ENCODE data around the gene MAP3K14.
A peak's percentile ranks its signal among the peaks of the same experiment; 100 is the strongest.

Gene MAP3K14

DNA sequence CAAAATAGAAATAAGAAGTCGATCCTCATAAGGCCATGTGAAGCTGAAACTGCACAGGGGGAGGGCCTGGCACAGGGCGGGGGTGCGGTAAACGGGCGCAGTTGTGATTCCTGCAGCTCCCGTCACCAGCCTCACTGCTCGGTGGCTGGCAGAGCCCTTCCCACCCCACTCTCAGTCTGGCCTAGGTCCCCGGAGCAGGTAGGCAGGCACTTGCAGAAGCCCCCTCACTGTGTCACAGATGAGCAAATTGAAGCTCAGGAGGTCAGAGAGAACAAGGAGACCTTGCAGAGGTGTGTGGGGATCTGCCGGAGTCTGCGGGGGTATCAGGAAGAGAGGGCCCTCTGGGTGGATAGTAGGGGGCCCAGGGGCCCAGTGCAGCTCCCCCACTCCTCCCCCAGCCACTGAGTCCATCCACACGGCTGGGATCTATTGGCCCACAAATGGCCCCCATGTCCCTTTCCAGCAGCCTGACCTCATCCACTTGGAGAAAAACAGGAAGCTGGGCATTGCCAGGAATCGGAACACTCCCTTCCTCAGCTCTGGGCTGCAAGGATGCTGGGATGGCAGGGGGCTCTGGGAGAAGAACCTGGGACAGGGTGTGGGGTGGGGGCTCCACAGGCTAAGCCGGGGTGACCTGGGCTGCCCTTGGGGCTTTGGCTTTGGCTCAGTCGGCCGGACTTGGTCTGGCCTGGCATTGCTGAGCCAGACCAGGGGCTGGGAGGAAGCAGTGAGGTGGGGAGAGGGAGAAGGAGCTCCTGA lies 21.4 kb upstream of the MAP3K14 start:
- DNase-seq = no peak

DNA sequence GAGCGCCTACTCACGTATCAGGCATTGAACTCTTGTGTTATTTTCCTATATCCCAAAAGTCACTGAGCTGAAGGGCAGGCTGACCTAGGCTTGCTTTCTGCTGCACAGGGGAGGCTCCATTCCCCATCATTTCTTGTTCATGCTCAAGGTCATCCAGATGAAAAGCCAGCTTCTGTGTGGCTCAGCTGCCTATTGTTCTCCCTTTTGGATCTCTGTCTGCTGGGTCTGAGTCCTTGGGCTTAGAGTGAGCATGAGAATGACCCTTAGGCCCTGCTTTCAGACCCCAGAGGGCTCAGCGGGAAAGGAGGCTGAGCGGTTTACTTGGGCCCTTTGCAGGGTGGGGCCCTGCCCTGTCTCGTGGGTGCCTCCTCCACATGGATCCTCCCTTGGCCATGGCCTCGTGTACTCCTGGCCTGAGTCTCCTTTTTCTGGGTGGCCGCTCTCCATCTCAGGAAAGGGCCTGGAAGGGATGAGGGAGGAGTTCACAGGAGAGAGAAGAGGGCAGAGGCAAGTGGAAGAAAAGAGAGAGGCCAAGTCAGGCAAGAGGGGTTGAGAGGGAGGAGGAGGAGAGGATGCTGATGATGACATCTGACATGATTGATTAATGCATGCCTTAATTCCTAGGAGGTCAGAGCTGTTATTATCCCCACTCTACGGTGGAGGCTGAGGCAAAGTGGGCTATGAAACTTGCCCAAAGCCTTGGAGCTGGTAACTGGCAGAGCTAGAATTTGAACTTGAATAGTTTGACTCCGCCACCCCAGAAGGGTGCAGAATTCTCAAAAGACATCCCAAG lies 19.8 kb upstream of the MAP3K14 start:
- DNase-seq = no peak

DNA sequence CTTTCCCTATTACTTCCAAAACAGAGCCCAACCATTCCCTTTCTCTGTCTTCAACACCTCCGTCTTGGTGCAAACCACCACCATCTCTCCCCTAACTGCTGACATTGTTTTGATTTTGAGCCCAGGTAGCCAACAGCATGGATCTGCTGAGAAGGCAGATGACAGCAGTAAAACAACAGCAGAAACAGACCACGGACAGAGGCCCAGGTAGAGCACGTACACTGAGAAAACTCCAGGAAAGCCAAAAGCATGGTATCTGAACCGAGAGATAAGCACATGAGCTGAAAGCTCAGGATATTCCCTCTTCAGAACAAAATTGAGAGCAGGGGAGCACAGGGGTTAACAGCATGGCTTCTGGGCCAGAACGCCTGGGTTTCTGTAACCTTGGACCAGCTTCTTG lies 18.9 kb upstream of the MAP3K14 start:
- DNase-seq = no peak

DNA sequence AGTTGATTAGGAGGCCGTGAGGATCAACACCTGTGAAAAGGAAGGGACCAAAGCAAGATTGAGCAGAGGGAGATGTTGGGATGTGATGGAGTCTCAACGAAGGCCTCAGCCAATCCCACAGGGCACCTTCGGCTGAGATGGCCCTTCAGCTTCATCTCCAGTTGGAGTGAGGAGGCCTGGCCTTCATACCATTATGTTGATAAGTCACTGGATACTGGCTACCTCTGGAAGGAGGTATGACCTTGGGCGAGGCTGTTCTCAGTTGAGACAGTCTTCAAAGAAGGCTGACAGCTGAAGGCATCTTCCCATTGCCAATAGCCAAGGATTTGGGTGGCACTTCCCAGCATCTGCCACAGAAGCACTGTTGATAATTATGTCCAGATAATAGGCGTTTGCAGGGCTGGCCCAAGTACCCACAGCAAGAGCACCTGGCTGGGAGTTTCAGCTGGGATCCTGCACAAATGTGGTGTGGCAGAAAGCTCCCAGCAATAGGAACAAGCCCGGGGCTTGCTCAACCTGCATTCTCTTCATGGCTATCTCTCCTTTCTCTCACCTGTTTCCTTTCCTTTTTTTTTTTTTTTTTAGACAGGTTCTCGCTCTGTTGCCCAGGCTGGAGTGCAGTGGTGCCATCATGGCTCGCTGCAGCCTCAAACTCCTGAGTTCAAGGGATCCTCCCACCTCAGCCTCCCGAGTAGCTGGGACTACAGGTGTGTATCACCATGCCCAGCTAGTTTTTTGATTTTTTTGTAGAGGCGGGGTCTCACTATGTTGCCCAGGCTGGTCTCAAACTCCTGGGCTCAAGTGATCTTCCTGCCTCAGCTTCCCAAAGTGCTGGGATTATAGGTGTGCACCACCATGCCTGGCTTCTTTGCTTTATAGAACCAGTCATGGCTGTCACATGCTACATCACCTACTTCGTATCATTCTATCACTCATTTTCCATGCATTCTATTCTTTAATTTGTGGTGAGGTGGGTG lies 18.2 kb upstream of the MAP3K14 start:
- DNase-seq = no peak

DNA sequence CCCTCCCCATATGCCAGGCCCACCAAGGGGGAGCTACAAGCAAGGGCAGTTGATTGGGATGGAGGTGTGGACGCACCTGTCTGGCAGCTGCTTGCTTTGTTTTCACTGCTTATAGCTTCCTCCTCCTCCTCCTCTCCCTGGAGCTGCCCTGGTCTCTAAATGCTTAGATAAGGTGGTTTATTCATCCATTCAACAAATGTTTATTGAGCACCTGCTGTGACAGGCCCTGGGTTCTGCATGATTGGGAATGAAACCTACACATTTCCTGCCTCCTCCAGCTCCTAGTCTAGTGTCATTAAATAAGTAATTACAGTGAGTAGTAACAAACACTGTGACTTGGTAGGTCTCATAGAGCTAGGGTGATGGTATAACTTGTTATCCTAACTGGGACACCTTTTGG lies 17.4 kb upstream of the MAP3K14 start:
- no peak for DNase-seq

DNA sequence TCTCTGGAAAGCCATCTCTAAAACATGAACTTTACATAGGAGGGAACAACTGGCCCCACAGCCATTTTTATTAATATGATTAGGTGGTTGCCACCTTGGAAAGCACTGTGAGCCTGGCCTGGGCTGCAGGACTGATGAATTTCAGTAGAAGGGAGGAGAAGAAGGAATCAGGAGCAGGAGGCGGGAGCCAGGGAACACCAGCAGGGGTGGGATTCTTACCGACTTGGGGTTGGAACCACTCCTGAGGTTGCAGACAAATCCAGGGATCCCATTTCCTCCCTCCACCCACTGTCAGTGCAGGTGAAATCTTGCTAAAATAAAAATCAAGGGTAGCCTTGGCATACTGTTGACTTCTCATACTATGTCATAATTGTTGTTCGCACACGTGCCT lies 16.9 kb upstream of the MAP3K14 start:
- no peak for DNase-seq

DNA sequence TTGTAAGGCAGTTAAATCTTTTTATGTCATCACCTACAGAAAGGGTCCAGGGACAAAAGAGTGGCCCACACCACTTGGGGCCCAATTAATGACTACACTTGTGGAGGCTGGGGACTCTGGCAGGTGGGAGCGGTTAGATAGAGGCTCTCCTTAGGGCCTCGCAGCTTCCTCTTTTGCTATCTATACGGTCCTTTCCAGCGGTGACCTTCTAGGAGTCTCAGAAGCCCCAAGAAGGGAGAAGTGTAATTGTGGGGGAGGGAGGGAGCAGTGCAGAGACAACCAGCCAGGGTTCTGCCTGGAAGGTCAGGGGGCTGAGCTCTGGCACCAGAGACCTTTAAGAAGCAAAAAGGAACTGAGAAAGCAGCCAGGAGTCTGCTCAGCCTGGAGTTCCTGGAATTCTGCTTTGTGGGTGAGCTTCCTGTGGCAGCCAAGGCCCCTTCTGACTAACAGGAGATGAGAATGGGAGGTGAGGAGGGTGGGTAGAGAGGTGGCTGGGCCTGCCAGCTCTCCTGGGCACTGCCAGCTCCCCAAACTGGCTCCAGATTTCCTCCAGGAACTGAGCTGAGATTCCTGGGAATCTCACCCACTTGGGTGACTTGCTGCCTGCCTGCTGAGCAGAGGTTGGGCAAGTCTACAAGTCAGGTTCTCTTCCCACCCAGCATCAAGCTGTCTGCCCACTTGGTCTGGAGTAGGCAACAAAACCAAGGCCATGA lies 16.3 kb upstream of the MAP3K14 start:
- DNase-seq = no peak

DNA sequence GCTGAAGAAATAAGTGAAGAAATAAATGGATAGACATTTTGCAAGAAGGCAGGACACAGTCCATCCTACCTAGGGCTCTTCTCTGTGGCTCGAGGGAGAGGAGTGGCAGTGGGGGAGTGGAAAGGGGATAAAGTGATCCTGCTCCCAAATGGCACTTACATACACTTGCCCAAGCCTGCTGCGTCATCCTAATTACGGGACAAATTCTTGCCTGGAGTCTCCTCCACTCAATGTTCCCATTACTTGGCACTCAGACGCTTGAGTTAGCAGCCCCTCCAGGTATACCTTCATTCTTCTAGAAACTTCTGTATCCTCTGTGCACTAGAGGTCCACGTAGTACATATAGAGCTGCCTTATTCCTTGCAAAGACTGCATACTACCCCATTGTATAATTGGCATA lies 15.7 kb upstream of the MAP3K14 start:
- no peak for DNase-seq

DNA sequence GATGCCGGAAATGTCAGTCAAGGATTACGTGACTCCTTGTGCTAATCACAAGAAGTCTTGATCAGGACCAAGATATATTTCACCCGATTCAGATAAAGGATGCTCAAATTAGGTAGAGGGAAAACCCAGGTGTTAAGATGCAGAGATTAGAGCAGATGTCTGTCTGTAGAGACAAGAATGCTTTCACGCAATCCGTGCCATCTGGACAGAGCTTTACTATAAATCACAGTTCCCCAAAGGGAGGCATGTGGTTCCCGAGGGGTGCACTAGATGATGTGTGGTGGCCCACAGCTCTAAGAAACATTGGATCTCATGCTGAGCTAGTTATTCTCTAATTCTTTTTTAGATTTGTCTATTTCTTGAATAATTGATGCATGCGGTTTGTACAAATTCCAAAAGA lies 9.8 kb upstream of the MAP3K14 start:
- DNase-seq = no peak

DNA sequence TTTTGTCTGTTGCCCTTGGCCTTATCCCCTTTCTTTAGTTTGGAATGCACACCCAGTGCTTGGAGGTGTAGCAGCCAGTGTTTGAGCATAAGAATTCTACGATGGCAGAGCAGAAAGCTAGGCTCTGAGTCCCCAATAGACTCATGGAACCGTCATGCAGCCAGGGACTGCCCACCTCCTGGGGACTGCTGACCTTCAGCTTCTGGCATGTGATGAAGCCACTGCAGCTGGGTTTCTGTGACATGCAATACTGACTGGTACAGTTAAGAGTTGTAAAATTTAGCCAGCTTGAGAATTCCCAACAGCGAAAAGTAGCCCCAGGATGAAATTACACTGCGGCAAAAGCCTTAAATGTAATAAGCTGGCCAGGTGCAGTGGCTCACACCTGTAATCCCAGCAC lies 9.0 kb upstream of the MAP3K14 start:
- no peak for DNase-seq

DNA sequence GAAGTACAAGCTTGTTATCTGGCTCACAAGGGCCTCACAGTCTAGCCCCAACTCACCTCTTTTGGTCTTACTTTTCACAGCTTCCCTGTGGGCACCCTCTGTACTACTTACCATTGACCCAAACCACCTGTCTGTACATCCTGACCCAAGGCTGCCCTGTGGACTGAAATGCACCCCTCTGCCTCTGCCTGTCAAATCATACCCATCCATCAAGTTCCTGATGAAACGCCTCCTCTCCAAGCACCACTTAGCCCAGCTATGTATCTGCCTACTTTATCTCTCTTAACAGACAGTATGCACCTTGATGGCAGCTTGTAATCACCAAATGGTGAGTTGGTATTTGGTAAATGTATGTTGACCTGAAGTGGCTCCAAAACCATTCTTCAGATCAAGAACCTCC lies 7.5 kb upstream of the MAP3K14 start:
- no peak for DNase-seq

DNA sequence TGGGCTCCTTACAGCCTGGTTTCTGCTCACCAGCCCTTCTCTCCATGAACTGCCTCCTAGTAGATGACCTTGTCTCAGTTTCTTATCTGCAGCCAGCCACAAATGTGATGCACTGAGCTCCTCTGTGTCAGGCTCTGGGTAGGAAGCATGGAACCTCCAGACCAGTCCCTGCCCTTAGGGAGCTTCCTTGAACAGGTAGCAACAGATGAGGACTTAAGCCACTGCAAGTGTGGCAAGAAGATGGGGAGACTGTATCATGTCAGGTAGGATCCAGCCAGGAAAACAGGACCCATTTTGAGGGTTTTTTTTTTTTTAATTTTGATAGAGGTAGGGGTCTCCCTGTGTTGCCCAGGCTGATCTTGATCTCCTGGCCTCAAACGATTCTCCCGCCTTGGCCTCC lies 5.3 kb upstream of the MAP3K14 start:
- no peak for DNase-seq

DNA sequence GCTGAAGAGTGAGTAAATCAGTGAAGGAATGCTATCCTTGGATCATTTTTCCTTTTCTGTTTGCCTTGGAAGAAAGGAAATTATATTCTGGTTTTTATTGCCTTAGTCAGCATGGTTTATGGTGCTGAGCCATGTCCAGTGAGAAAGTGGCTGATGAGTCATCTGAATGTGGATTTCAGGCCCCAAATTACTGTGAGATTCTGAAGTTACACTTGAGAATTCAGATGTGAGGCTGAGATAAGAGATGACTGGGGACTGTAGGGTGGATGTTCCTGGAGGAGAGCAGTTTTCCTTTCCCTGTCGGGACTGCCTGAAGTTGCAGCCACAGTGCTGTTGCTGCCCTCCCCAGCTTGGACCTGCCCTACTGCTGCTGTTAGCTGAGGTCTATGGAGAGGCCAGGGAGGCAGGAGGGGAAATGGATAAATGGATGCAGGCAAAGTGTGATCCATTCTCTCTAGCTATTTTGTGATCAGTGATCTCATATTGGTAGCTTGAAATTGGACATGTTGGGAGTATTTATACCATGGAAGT lies 4.2 kb upstream of the MAP3K14 start:
- no peak for DNase-seq

DNA sequence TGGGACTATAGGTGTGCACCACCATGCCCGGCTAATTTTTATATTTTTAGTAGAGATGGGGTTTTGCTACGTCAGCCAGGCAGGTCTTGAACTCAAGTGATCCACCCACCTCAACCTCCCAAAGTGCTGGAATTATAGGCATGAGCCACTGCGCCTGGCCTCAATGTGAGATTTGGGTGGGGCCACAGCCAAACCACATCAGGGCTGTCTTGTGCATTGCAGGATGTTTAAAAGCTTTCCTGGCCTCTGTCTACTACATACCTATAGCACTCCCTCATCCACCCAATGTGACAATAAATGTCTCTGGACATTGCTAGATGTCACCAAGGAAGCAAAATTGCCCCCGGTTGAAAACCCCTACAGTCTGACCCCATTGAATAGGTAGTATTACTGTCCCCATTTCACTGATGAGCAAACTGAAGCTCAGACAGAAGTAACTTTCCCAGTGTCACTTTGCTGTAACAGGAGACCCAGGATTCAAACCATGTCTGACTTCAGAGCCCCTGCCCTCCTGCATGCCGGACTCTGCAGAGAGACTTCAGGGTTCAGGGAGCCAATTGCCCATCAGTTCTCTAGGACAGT lies 3.6 kb upstream of the MAP3K14 start:
- no peak for DNase-seq

DNA sequence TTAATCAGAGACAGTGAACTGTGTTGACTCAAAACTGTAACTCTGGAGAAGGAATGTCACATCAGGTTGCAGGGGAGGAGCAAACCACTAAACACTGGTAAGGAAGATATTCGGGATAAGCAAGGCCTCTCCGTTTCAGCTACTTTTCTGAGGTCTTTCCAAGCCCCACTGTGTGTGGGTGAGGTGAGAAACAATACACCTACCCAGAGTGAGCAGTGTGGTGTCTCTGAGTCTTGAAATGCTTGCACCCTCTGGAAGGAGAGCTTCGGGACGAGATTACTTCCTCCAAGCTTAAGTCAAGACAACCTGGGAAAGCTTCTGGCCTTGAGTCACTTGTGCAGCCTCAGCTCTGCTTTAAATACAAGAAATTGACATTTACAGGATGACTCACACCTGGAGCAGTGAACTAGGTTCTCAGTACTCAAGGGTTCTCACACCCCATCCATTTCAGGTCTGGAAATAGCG lies 2.5 kb upstream of the MAP3K14 start:
- DNase-seq = no peak

DNA sequence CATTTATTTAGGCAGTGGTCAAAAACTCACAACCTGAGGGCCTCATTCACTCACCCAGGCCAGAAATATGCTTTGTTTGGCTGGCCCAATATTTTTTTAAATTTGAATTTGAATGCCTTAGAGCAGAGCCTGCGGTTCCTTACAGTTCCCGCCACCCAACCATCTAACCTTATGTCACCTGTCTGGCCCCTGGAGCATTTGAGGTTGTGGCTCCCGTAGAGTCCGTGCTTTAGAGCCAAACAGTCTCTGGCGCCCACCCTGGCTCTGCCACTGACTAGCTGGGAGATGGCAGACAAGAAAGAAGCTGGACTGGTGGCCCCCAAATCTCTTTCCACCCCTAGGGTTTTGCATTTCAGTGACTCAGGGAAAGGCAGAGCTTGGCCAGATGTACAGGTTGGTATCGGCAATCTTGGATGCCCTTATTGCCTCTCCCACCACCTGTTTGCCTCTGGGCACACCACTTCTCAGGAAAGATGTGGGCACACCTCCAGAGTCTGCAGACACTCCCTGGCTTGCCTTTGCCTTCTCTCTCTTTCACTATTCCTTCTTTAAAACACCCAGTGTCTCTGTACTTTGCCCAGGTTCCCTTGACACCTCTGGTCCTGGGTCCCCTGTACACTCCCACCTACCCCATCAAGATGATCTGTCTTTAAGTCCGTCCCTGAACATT lies 1.9 kb upstream of the MAP3K14 start:
- DNase-seq = no peak

DNA sequence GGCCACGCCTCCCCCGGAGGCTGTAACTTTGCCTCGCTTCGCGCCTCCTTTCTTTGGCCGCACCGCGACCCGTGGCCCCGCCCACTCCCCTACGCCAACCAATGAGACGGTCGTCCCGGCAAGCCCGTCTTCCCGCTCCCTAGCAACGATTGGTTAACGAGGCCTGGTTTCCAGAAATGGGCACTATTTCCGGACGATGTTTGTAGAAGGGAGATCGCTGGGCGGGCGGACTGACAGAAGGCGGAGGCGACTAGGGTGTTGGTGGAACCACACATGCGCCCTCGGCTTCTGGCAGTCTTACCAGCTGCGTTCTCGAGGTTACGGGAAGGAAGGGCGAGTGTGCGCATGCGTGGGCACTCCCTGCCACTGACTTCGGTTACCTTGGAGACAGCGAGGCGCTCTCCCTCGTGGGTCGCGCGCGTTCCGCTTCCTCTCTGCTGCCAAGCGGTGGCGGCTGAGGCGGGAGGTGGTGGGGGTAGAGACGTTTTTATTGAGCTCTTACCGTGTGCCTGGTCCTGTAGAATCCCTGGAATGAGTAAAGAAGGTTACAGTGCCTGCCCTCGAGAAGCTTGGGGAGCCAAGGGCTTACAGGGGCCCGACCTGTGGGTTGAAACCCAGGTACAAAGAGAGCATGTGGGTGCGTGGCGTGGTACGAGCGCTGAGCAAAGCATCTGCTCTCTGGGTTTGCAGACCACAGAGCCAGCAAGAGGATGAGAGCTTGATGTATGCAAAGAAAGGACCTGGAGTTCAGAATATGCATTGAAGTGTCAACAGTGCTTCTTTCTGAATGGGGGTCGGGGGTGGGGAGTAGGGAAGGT lies 500 bp upstream of the MAP3K14 start:
- peak; percentile 99 for DNase-seq

DNA sequence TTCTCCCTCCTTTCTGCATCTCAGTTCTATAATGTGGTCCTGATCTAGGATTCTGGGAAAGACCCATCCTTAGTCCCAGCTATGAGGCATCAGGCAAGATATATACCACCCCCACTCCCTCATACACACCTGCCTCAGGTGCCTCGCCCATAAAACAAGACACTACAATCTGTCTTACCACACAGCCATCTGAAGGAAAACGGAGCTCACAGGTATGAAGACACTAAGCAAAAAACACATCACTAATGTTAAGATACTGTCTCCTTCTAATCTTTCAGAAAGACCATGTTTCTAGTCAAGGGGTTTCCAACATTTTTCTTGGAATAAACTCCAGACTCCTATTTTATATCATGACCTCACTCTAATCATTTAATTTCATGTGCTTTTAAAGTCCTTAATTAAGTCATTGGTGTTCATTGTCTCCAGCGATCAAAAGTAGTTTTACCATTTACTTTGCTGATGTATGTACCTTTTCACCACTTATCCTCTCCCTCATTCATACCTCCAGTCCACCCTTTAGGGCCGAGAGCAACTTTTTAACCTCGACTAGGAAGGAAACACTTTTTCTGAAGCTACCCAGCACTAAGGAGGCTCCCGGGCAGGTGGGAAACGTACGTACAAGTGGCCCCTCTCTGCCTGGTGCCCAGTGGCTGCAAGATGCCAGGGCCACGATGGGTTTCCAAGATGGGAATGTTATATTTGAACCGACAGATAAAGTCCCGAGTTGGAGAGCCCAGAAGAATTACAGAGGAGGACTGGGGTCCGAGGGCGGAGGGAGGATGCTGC lies 979 bp downstream of the MAP3K14 start:
- no peak for DNase-seq

Measured in NCI-H1105 (cell line).